HG03097 (cell line): ENCODE measurements around the gene ALDOA.

ENCODE experiments used
- ATAC-seq: cut with Tn5 transposase; IDR thresholded peaks from one replicate; pipeline ENCODE4 v1.9.1; 2021; ENCODE audit not compliant: unreplicated experiment, low FRiP score

ALDOA gene

GRCh38 chr16:30088237-30088831 lies 22.8 kb downstream of the ALDOA start:
- ATAC-seq = no peak

GRCh38 chr16:30088832-30089624 lies 23.5 kb downstream of the ALDOA start:
- ATAC-seq = no peak

GRCh38 chr16:30090610-30091331 lies 25.2 kb downstream of the ALDOA start:
- ATAC-seq = no peak

GRCh38 chr16:30091474-30092372 lies 26.2 kb downstream of the ALDOA start, which contains the start of gene TBX6:
Gene TBX6, minus strand, starts transcription at chr16:30091924. Its CDS starts 731 bp downstream, at chr16:30091193.
- peak; percentile 66 for ATAC-seq

GRCh38 chr16:30092373-30093010 lies 26.9 kb downstream of the ALDOA start:
- peak; percentile 34 for ATAC-seq

- ATAC-seq = no peak
Measured at GRCh38 chr16:30094541-30095165, 29.1 kb downstream of the ALDOA start.

GRCh38 chr16:30095166-30096078 lies 29.9 kb downstream of the ALDOA start:
- ATAC-seq = no peak

GRCh38 chr16:30096105-30096861 lies 30.7 kb downstream of the ALDOA start, which contains the start of gene YPEL3:
Gene YPEL3, minus strand, starts transcription at chr16:30096213. Its CDS starts 731 bp downstream, at chr16:30095482.
- no peak for ATAC-seq

GRCh38 chr16:30096862-30097563 lies 31.5 kb downstream of the ALDOA start:
- ATAC-seq = no peak

- ATAC-seq = no peak
Measured at GRCh38 chr16:30104090-30104489, 38.5 kb downstream of the ALDOA start.

- ATAC-seq = no peak
Measured at GRCh38 chr16:30104492-30104891, 38.9 kb downstream of the ALDOA start.

GRCh38 chr16:30108059-30108850 lies 42.7 kb downstream of the ALDOA start:
- ATAC-seq = no peak

- ATAC-seq = no peak
Measured at GRCh38 chr16:30110661-30111060, 45.1 kb downstream of the ALDOA start.

GRCh38 chr16:30112197-30113030 lies 46.9 kb downstream of the ALDOA start:
- ATAC-seq = no peak

- no peak for ATAC-seq
Measured at GRCh38 chr16:30113031-30113710, 47.6 kb downstream of the ALDOA start, which contains the start of gene GDPD3. Gene GDPD3, minus strand, starts transcription at chr16:30113537. Its CDS starts 59 bp downstream, at chr16:30113478.
